ENCODE data around the gene HNF1A. TPM values are rescaled to one million over a fixed set of nuclear protein-coding genes. Genes with fewer than 3 reads are reported as not detected.

HNF1A gene
- total and polyA plus RNA-seq, 2 donors (not counting 3 experiments of a cell fraction or from before 2014, with no cell fraction given) = not detected

DNA sequence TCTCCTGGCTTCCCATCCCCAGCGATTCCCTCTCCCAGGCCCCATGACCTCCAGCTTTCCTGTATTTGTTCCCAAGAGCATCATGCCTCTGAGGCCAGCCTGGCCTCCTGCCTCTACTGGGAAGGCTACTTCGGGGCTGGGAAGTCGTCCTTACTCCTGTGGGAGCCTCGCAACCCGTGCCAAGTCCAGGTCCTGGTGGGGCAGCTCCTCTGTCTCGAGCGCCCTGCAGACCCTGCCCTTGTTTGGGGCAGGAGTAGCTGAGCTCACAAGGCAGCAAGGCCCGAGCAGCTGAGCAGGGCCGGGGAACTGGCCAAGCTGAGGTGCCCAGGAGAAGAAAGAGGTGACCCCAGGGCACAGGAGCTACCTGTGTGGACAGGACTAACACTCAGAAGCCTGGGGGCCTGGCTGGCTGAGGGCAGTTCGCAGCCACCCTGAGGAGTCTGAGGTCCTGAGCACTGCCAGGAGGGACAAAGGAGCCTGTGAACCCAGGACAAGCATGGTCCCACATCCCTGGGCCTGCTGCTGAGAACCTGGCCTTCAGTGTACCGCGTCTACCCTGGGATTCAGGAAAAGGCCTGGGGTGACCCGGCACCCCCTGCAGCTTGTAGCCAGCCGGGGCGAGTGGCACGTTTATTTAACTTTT, 23.6 kb downstream of the HNF1A start:
- DNase-seq (ENCODE audit: low read depth, low spot score) (peak; percentile 26), FAIRE-seq (no peak)
- Histone ChIP-seq H3K79me2 (ENCODE audit: control insufficient read depth, insufficient read depth, low read length) (no peaks in the 10 kb centered on the region), H3K4me2 (ENCODE audit: insufficient read depth, low read length) (no peak overlapping the region), H3K9ac (replicated peaks; ENCODE audit: extremely low read depth, insufficient read depth, low read length) (no peak overlapping the region), H3K9me1 (replicated peaks; ENCODE audit: control insufficient read depth, extremely low read depth, insufficient read depth, low read length) (no peaks in the 10 kb centered on the region), H3K4me3 (replicated peaks in 1 of 3; ENCODE audit: insufficient read depth in 1 of 3, low read depth in 1 of 3, low read length in 3 of 3) (no peak overlapping the region), H3K27ac (ENCODE audit: insufficient read depth, low read depth, low read length) (no peak overlapping the region), H3K27me3 (ENCODE audit: control insufficient read depth in 2 of 2, insufficient read depth in 2 of 2, low read length in 2 of 2) (no peaks in the 10 kb centered on the region), H4K20me1 (replicated peaks; ENCODE audit: control insufficient read depth, extremely low read depth, insufficient read depth, low read length) (no peaks in the 10 kb centered on the region), H3K9me3 (replicated peaks; ENCODE audit: control insufficient read depth, insufficient read depth, low read length) (no peaks in the 10 kb centered on the region), H3K4me1 (ENCODE audit: control insufficient read depth, extremely low read depth, insufficient read depth, low read length) (no peaks in the 10 kb centered on the region), H2AFZ (ENCODE audit: low read depth, low read length) (no peak overlapping the region), H3K36me3 (ENCODE audit: control insufficient read depth in 2 of 2, extremely low read depth in 1 of 2, insufficient read depth in 2 of 2, low read length in 2 of 2) (peaks cover 3 to 15% of the 10 kb centered on the region in 2 experiments)
- TF ChIP-seq, protein P1, sequence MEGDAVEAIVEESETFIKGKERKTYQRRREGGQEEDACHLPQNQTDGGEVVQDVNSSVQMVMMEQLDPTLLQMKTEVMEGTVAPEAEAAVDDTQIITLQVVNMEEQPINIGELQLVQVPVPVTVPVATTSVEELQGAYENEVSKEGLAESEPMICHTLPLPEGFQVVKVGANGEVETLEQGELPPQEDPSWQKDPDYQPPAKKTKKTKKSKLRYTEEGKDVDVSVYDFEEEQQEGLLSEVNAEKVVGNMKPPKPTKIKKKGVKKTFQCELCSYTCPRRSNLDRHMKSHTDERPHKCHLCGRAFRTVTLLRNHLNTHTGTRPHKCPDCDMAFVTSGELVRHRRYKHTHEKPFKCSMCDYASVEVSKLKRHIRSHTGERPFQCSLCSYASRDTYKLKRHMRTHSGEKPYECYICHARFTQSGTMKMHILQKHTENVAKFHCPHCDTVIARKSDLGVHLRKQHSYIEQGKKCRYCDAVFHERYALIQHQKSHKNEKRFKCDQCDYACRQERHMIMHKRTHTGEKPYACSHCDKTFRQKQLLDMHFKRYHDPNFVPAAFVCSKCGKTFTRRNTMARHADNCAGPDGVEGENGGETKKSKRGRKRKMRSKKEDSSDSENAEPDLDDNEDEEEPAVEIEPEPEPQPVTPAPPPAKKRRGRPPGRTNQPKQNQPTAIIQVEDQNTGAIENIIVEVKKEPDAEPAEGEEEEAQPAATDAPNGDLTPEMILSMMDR (IDR thresholded peaks at IDR 0.05; ENCODE audit: extremely low read depth in 1 of 2, insufficient read depth in 1 of 2, low read depth in 1 of 2, low read length in 2 of 2) = no peak
- TF ChIP-seq GATA2 (IDR thresholded peaks at IDR 0.05; ENCODE audit: insufficient read depth, insufficient read length, low read depth, low read length) = no peak
- no peak for TF ChIP-seq FOS (IDR thresholded peaks at IDR 0.05; ENCODE audit: borderline replicate concordance, insufficient read depth, low read length)
- TF ChIP-seq EZH2 (IDR thresholded peaks at IDR 0.05; ENCODE audit: borderline replicate concordance, low read depth, low read length, severe bottlenecking) = no peak
- TF ChIP-seq POLR2A (IDR thresholded peaks at IDR 0.05; ENCODE audit: low read depth, low read length) = no peak
- no peak for TF ChIP-seq POLR2AphosphoS5 (IDR thresholded peaks at IDR 0.05; ENCODE audit: insufficient read depth, low read depth, low read length)
- TF ChIP-seq, protein P2, sequence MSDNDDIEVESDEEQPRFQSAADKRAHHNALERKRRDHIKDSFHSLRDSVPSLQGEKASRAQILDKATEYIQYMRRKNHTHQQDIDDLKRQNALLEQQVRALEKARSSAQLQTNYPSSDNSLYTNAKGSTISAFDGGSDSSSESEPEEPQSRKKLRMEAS (IDR thresholded peaks at IDR 0.05; ENCODE audit: insufficient read depth, insufficient read length) = no peak
- TF ChIP-seq MYC (IDR thresholded peaks at IDR 0.05; ENCODE audit: low read depth, low read length) = no peak
- TF ChIP-seq JUN (IDR thresholded peaks at IDR 0.05; ENCODE audit: borderline replicate concordance, insufficient read depth, insufficient read length, low read depth) = no peak
- intact Hi-C loops (cut with micrococcal nuclease) (no loop called here), dilution Hi-C loops (cut with MboI; ENCODE audit: extremely low pct_ligation_motif_present, low sequenced_read_pairs) (no loop called here)
- POLR2A ChIA-PET = no interaction called here
- CTCF ChIA-PET = interaction anchor here (0.9 to 1.4 kb wide), 7 partner anchors 9 to 145 kb away, joined by 3 to 5 read pairs (median 3); no protein-coding TSS in a partner anchor
- no TSS peak for BruUV-seq (replicated peaks)

Data from endothelial cell of umbilical vein (primary cell).